ENCODE data around the gene CNTN1. TPM values are rescaled to one million over a fixed set of nuclear protein-coding genes. Genes with fewer than 3 reads are reported as not detected.

Gene CNTN1
- total and polyA plus RNA-seq, 9 donors, result 21.8 to 123 (median 44.1) TPM

DNA sequence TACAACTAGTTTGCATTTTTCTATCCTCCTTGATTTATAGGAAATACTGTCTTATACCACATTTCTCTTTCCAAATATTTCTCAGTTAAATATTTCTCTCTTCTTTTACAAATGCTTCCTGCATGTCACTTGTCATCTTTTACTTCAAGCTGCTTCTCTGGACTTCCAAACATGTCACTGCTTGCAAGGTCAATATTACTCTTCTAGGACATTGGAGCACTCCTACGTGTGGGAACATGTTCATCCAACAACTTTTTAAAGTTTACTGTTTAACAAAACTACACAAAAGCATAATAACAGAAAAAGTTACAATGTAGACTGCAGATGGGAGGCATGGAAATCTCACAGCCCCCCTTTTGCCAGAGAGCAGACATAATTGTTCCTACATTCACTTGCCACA, 28.5 kb upstream of the CNTN1 start:
- no peaks in the 10 kb centered on the region for H3K36me3 ChIP-seq
- no peak for DNase-seq
- WGBS, 3 donors, result 73 to 79% (median 78%) methylated on average over 1 of the region's 1 CpG
- no peaks in the 10 kb centered on the region for H3K27me3 ChIP-seq
- no peak for TF ChIP-seq EP300 (IDR thresholded peaks at IDR 0.05)
- TF ChIP-seq, protein P1, sequence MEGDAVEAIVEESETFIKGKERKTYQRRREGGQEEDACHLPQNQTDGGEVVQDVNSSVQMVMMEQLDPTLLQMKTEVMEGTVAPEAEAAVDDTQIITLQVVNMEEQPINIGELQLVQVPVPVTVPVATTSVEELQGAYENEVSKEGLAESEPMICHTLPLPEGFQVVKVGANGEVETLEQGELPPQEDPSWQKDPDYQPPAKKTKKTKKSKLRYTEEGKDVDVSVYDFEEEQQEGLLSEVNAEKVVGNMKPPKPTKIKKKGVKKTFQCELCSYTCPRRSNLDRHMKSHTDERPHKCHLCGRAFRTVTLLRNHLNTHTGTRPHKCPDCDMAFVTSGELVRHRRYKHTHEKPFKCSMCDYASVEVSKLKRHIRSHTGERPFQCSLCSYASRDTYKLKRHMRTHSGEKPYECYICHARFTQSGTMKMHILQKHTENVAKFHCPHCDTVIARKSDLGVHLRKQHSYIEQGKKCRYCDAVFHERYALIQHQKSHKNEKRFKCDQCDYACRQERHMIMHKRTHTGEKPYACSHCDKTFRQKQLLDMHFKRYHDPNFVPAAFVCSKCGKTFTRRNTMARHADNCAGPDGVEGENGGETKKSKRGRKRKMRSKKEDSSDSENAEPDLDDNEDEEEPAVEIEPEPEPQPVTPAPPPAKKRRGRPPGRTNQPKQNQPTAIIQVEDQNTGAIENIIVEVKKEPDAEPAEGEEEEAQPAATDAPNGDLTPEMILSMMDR (IDR thresholded peaks at IDR 0.05), result no peak
- TF ChIP-seq POLR2A (IDR thresholded peaks at IDR 0.05), result no peak
- no peaks in the 10 kb centered on the region for H3K4me1 ChIP-seq (ENCODE audit: insufficient read depth)
- no peak overlapping the region for H3K4me3 ChIP-seq
- no peaks in the 10 kb centered on the region for H3K9me3 ChIP-seq
- intact Hi-C loops (cut with DNase I), result no loop called here
- H3K27ac ChIP-seq, result no peak overlapping the region

DNA sequence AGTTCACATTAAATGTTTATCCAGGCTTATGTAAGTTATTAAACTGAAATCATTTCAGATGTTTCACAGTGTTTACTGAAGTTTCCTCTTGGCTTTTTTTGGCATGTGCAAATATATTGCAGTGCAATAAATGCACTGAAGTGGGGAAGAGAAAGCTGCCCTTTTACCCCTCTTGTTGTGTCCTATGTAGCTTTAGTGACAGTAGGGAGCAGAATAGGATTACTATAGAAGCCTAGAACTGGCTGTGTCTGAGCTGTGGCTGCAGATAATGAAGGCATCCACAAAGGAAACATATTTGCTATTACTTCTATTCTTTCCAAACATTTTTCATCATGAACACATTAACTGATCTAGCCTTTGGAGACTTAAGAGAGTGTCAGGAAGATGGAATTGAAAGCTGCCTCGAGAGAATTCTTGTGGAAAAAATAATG, 24.1 kb upstream of the CNTN1 start:
- no peaks in the 10 kb centered on the region for H3K36me3 ChIP-seq
- H3K27ac ChIP-seq, result no peak overlapping the region
- H3K4me1 ChIP-seq (ENCODE audit: insufficient read depth), result no peaks in the 10 kb centered on the region
- intact Hi-C loops (cut with DNase I), result no loop called here
- DNase-seq, result no peak
- 16 to 35% (median 27%) methylated on average over 1 of the region's 1 CpG for WGBS, 3 donors
- no peaks in the 10 kb centered on the region for H3K9me3 ChIP-seq
- TF ChIP-seq, protein P1 (IDR thresholded peaks at IDR 0.05), result no peak
- H3K4me3 ChIP-seq, result no peak overlapping the region
- no peaks in the 10 kb centered on the region for H3K27me3 ChIP-seq

DNA sequence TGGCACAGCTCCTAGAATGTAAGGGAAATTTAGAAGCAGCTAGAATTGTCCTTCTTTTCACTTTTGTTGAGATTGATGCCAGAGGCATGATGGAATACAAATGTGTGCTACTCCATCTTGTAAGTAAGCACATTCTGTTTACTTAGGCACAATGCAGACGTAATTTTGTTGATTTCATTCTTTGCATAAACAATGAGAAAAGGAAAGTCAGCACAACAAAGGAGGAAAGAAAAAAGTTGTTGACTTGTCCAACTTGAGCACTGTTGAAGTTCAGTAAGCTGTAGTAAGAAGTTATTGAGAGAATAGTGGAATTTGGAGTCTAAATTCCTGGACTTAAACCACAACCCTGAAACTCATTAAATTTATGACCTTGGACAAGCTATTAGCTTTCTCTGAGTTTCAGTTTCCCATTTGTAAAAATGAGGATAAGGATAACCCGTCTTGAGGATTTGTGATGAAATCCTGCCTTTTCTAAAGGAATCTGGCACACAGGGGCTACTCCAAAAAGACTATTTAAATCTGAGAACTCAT, 19.4 kb upstream of the CNTN1 start:
- Histone ChIP-seq H3K36me3 (no peaks in the 10 kb centered on the region), H3K27ac (no peak overlapping the region), H3K4me1 (ENCODE audit: insufficient read depth) (no peaks in the 10 kb centered on the region), H3K4me3 (no peak overlapping the region), H3K27me3 (no peaks in the 10 kb centered on the region), H3K9me3 (no peaks in the 10 kb centered on the region)
- 1 to 3% (median 2%) methylated on average over 2 of the region's 2 CpGs for WGBS, 3 donors
- intact Hi-C loops (cut with DNase I), result no loop called here
- no peak for DNase-seq
- TF ChIP-seq, protein P1 (IDR thresholded peaks at IDR 0.05), result no peak
- no peak for TF ChIP-seq POLR2A (IDR thresholded peaks at IDR 0.05)

DNA sequence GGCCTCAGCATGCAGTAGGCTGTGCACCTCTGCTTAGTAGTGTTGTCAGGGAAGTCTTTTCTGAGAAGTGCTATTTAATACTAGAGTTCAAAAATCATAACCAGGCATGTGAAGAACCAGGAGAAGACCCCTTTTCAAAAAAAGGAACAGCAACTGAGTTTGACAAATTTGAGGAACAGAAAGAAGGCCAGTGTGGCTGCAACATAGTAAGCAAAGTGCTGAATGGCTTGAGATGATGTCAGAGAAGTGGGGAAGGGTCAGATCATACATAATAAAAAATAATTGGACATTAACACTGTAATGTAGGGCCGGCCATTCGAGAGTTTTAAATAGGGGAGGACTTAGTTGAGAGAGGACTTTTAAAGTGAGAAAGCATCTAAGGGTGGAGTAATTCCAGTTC, 11.1 kb upstream of the CNTN1 start:
- 86 to 89% (median 87%) methylated on average over 2 of the region's 2 CpGs for WGBS, 3 donors
- no peak for DNase-seq
- intact Hi-C loops (cut with DNase I), result no loop called here

More for the DNA sequence above, 11.1 kb upstream of the CNTN1 start:
- Histone ChIP-seq H3K27me3 (no peaks in the 10 kb centered on the region), H3K36me3 (no peaks in the 10 kb centered on the region), H3K4me3 (no peak overlapping the region), H3K4me1 (ENCODE audit: insufficient read depth) (no peaks in the 10 kb centered on the region), H3K9me3 (no peaks in the 10 kb centered on the region), H3K27ac (no peak overlapping the region)
- no peak for TF ChIP-seq EP300 (IDR thresholded peaks at IDR 0.05)
- TF ChIP-seq POLR2A (IDR thresholded peaks at IDR 0.05), result no peak
- TF ChIP-seq, protein P1 (IDR thresholded peaks at IDR 0.05), result no peak

Data from ovary (tissue), 9 donors.